ACHN (cell line): Measurements from ENCODE around the gene RASD2.

Experiments
- DNase-seq: peaks from one replicate; pipeline ENCODE4 v3.0.0-alpha.2; 2015
- in situ Hi-C: cut with HindIII; loops from 2 replicates; pipeline ENCODE4 v1.10.0; 2017; ENCODE audit warnings: low sequenced_read_pairs, low pct_ligation_motif_present, low pct_unique_long_range_greater_than_20kb

Gene RASD2

GRCh38 chr22:35592418-35592967 lies 51.9 kb downstream of the RASD2 start:
- no peak for DNase-seq
- in situ Hi-C loops = no loop called here

- in situ Hi-C loops = no loop called here
- no peak for DNase-seq
These were observed 52.6 kb downstream of the RASD2 start for GRCh38 chr22:35593071-35593890.

GRCh38 chr22:35593891-35594470 lies 53.4 kb downstream of the RASD2 start:
- no peak for DNase-seq
- in situ Hi-C loops = no loop called here

- in situ Hi-C loops = no loop called here
- no peak for DNase-seq
These were observed 54.1 kb downstream of the RASD2 start for GRCh38 chr22:35594686-35595085.

- in situ Hi-C loops = no loop called here
These were observed 56.2 kb downstream of the RASD2 start for GRCh38 chr22:35596821-35597220.

GRCh38 chr22:35597692-35598395 lies 57.2 kb downstream of the RASD2 start:
- in situ Hi-C loops = no loop called here
- no peak for DNase-seq

More at GRCh38 chr22:35596821-35597220, 56.2 kb downstream of the RASD2 start:
- no peak for DNase-seq

- DNase-seq = no peak
- in situ Hi-C loops = no loop called here
These were observed 57.7 kb downstream of the RASD2 start for GRCh38 chr22:35598396-35598710.

GRCh38 chr22:35599364-35599763 lies 58.7 kb downstream of the RASD2 start:
- DNase-seq = no peak
- in situ Hi-C loops = no loop called here

- no peak for DNase-seq
- in situ Hi-C loops = no loop called here
These were observed 59.8 kb downstream of the RASD2 start for GRCh38 chr22:35600476-35600875.

GRCh38 chr22:35601013-35601580 lies 60.5 kb downstream of the RASD2 start:
- in situ Hi-C loops = no loop called here
- no peak for DNase-seq

GRCh38 chr22:35601743-35602615 lies 61.3 kb downstream of the RASD2 start:
- in situ Hi-C loops = no loop called here
- DNase-seq = peak; percentile 49
